Liver (tissue), 9 donors: Measurements from ENCODE around the gene TMEM79. TPM values are rescaled to one million over a fixed set of nuclear protein-coding genes. Genes with fewer than 3 reads are reported as not detected.

Experiments
- DNase-seq: peaks from one replicate; pipeline ENCODE4 v3.0.0-alpha.2; 2017; ENCODE audit warnings: low spot score
- H3K27ac ChIP-seq, 2 donors: one replicate each; pipeline ENCODE4 v1.7.0; 2013; ENCODE audit warnings: inconsistent platforms in 2 of 2, low read length in 2 of 2, control low read depth in 1 of 2, low read depth in 1 of 2, mild to moderate bottlenecking in 1 of 2
- H3K27me3 ChIP-seq, 4 donors: one replicate each; pipeline versions ENCODE4 v1.6.1 to v1.7.0; 2013; ENCODE audit warnings: low read length in 3 of 4, inconsistent platforms in 1 of 4, mild to moderate bottlenecking in 1 of 4, moderate library complexity in 1 of 4; ENCODE audit not compliant: control insufficient read depth in 4 of 4, insufficient read depth in 4 of 4
- H3K36me3 ChIP-seq, 4 donors: one replicate each; pipeline versions ENCODE4 v1.6.1 to v1.7.0; 2013; ENCODE audit warnings: low read length in 3 of 4, mild to moderate bottlenecking in 3 of 4, low read depth in 1 of 4, moderate library complexity in 1 of 4; ENCODE audit not compliant: control insufficient read depth in 4 of 4, insufficient read depth in 3 of 4
- H3K4me1 ChIP-seq, 4 donors: one replicate each; pipeline versions ENCODE4 v1.6.1 to v1.7.0; 2013; ENCODE audit warnings: low read length in 3 of 4, mild to moderate bottlenecking in 3 of 4, moderate library complexity in 1 of 4; ENCODE audit not compliant: control insufficient read depth in 4 of 4, insufficient read depth in 4 of 4
- H3K4me3 ChIP-seq, 3 donors: one replicate each; pipeline versions ENCODE4 v1.6.1 to v1.7.0; 2013; ENCODE audit warnings: low read length in 3 of 3, control low read depth in 1 of 3, low read depth in 1 of 3, mild to moderate bottlenecking in 1 of 3
- H3K9ac ChIP-seq, 2 donors: one replicate each; pipeline ENCODE4 v1.7.0; 2013; ENCODE audit warnings: low read length in 2 of 2, mild to moderate bottlenecking in 2 of 2, moderate library complexity in 2 of 2, control low read depth in 1 of 2, low read depth in 1 of 2
- H3K9me3 ChIP-seq, 4 donors: one replicate each; pipeline versions ENCODE4 v1.6.1 to v1.7.0; 2013; ENCODE audit warnings: low read length in 3 of 4; ENCODE audit not compliant: control insufficient read depth in 4 of 4
- EGR1 ChIP-seq, 2 donors: IDR thresholded peaks; 2 replicates each; pipeline ENCODE4 v1.6.1; 2016 to 2018; ENCODE audit warnings: antibody characterized with exemption in 2 of 2, low read depth in 2 of 2
- FOXA1 ChIP-seq: IDR thresholded peaks from 2 replicates; pipeline ENCODE4 v1.6.1; 2016; ENCODE audit warnings: antibody characterized with exemption
- FOXA2 ChIP-seq: IDR thresholded peaks from 2 replicates; pipeline ENCODE4 v1.6.1; 2016; ENCODE audit warnings: antibody characterized with exemption
- GABPA ChIP-seq, 2 donors: IDR thresholded peaks in 1 of 2; conservative IDR thresholded peaks in 1 of 2; 2 replicates each; pipeline ENCODE4 v1.6.1; 2016; ENCODE audit warnings: antibody characterized with exemption in 2 of 2, mild to moderate bottlenecking in 1 of 2, moderate library complexity in 1 of 2
- HNF4A ChIP-seq, 2 donors: conservative IDR thresholded peaks; 2 replicates each; pipeline ENCODE4 v1.6.1; 2016; ENCODE audit warnings: antibody characterized with exemption in 2 of 2, mild to moderate bottlenecking in 2 of 2
- HNF4G ChIP-seq: IDR thresholded peaks from 2 replicates; pipeline ENCODE4 v1.6.1; 2016; ENCODE audit warnings: antibody characterized with exemption
- JUND ChIP-seq, 2 donors: IDR thresholded peaks; 2 replicates each; pipeline ENCODE4 v1.6.1; 2016; ENCODE audit warnings: antibody characterized with exemption in 2 of 2
- NR2F2 ChIP-seq: IDR thresholded peaks from 2 replicates; pipeline ENCODE4 v1.6.1; 2016; ENCODE audit warnings: antibody characterized with exemption
- RAD21 ChIP-seq, 2 donors: IDR thresholded peaks; 2 replicates each; pipeline ENCODE4 v1.6.1; 2016; ENCODE audit warnings: antibody characterized with exemption in 2 of 2, mild to moderate bottlenecking in 2 of 2
- RXRA ChIP-seq, 2 donors: IDR thresholded peaks; 2 replicates each; pipeline ENCODE4 v1.6.1; 2017 to 2018; ENCODE audit warnings: antibody characterized with exemption in 2 of 2, mild to moderate bottlenecking in 1 of 2
- SP1 ChIP-seq: IDR thresholded peaks from 2 replicates; pipeline ENCODE4 v1.6.1; 2018; ENCODE audit warnings: antibody characterized with exemption, mild to moderate bottlenecking
- TAF1 ChIP-seq: conservative IDR thresholded peaks from 2 replicates; pipeline ENCODE4 v1.6.1; 2016; ENCODE audit warnings: antibody characterized with exemption, mild to moderate bottlenecking
- YY1 ChIP-seq: IDR thresholded peaks from 2 replicates; pipeline ENCODE4 v1.6.1; 2016; ENCODE audit warnings: antibody characterized with exemption, mild to moderate bottlenecking
- WGBS: extraction: QIAGEN DNeasy Blood & Tissue Kit; methylation state at CpG from one replicate; pipeline ENCODE4 v1.1.7; 2013; 5-methylcytosine and 5-hydroxymethylcytosine counted together
- polyA plus RNA-seq, 2 donors: library from polyadenylated mRNA; stranded (reverse) in 1 of 2; unstranded in 1 of 2; fragments of 200-250 nt in 1 of 2; fragments of >200 nt in 1 of 2; fragmentation: Nextera tagmentation in 1 of 2; extraction: Ambion mirVana in 1 of 2; gene quantifications; one replicate each; pipeline versions ENCODE4 v1.2.1 to v1.2.3, GENCODE V29; 2013 to 2015
- total RNA-seq, 2 donors: library from RNA; depleted of rRNA; stranded (reverse); fragments of >200 nt; gene quantifications; one replicate each; pipeline ENCODE4 v1.2.3, GENCODE V29; 2014
- TF ChIP-seq, protein P1 (sequence below): IDR thresholded peaks from 2 replicates; pipeline ENCODE4 v1.6.1; 2016; ENCODE audit warnings: antibody characterized with exemption
- TF ChIP-seq, protein P2 (sequence below): fragments of 150-350 bp; IDR thresholded peaks from 2 replicates; pipeline ENCODE4 v1.5.1; 2017; ENCODE audit warnings: improper control_type of control experiment, low read depth, low read length; ENCODE audit not compliant: missing input control
- TF ChIP-seq, protein P3 (sequence below): IDR thresholded peaks from 2 replicates; pipeline ENCODE4 v1.6.1; 2016; ENCODE audit warnings: antibody characterized with exemption
- TF ChIP-seq, protein P4 (sequence below): IDR thresholded peaks from 2 replicates; pipeline ENCODE4 v1.6.1; 2016; ENCODE audit warnings: antibody characterized with exemption, mild to moderate bottlenecking
- TF ChIP-seq, protein P5 (sequence below): IDR thresholded peaks from 2 replicates; pipeline ENCODE4 v1.6.1; 2016; ENCODE audit warnings: antibody characterized with exemption
- donor health status: healthy.
- donor health status: healthy.
- donor health status: healthy.
- donor health status: healthy.
- donor health status: healthy.

TMEM79 gene
- total and polyA plus RNA-seq, 4 donors, result 1.2 to 2.2 (median 1.6) TPM

DNA sequence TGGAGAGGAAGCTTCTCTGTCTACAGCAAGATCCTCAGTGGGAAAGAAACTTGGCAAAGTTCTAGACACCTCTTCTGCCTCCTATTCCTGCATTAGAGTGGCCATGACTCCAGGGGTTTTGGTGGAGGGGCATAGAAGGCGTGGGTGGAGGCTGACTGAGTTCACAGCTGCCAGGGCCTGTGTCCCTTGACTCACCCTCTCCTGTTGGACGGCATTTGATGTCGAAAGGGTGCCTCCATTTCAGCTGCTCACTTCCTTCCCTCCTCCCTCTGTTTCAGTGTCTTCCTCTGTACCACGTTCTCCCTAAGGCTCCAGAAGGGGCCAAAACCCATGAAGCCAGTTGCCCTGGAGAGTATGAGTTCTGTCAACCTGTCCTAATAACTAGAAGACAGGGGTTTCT is 632 bp downstream of the TMEM79 start:
- Histone ChIP-seq H3K36me3 (peaks cover 0 to 9% (median 3%) of the 10 kb centered on the region in 4 donors), H3K9me3 (no peaks in the 10 kb centered on the region), H3K27me3 (no peaks in the 10 kb centered on the region), H3K9ac (no peak overlapping the region), H3K27ac (no peak overlapping the region), H3K4me3 (no peak overlapping the region), H3K4me1 (peaks cover 4 to 37% (median 24%) of the 10 kb centered on the region in 4 donors)
- 83% methylated on average over 4 of the region's 4 CpGs for WGBS
- TF ChIP-seq HNF4A (conservative IDR thresholded peaks at IDR 0.05) (no peak), RXRA (IDR thresholded peaks at IDR 0.05) (no peak), FOXA1 (no peak)
- no peak for DNase-seq

DNA sequence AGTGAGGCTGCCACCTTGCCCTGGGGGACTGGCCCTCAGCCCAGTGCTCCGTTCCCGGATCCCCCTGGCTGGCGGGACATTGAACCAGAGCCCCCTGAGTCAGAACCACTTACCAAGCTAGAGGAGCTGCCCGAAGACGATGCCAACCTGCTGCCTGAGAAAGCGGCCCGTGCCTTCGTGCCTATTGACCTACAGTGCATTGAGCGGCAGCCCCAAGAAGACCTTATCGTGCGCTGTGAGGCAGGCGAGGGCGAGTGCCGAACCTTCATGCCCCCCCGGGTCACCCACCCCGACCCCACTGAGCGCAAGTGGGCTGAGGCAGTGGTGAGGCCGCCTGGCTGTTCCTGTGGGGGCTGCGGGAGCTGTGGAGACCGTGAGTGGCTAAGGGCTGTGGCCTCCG is 1.3 kb downstream of the TMEM79 start:
- WGBS, result 96% methylated on average over 21 of the region's 21 CpGs

DNA sequence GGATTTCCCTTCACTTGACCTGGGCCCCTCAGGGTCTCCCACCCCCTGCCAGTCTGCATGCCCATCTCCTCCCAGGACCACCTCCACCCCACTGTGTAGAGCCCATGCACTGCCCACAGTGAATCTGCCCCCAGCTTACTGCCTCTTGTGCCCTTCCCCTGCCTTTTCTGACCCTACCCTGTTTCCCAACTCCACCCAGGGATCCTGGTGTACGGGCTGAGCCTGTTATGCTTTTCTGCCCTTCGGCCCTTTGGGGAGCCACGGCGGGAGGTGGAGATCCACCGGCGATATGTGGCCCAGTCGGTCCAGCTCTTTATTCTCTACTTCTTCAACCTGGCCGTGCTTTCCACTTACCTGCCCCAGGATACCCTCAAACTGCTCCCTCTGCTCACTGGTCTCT is 1.9 kb downstream of the TMEM79 start:
- Histone ChIP-seq H3K9ac (no peak overlapping the region), H3K4me1 (peaks cover 5 to 31% (median 20%) of the 10 kb centered on the region in 4 donors), H3K9me3 (no peaks in the 10 kb centered on the region), H3K36me3 (peaks cover 0 to 9% (median 4%) of the 10 kb centered on the region in 4 donors), H3K4me3 (no peak overlapping the region), H3K27ac (no peak overlapping the region), H3K27me3 (no peaks in the 10 kb centered on the region)
- no peak for DNase-seq
- WGBS, result 97% methylated on average over 8 of the region's 8 CpGs
- TF ChIP-seq RAD21 (IDR thresholded peaks at IDR 0.05) (no peak), RXRA (IDR thresholded peaks at IDR 0.05) (no peak), NR2F2 (no peak), FOXA2 (no peak), YY1 (no peak), GABPA (IDR thresholded peaks at IDR 0.05 in 1 of 2, conservative IDR thresholded peaks at IDR 0.05 in 1 of 2) (no peak), JUND (IDR thresholded peaks at IDR 0.05) (no peak), EGR1 (IDR thresholded peaks at IDR 0.05; ENCODE audit: low read depth in 2 of 2) (no peak), TAF1 (no peak)
- TF ChIP-seq, protein P1, sequence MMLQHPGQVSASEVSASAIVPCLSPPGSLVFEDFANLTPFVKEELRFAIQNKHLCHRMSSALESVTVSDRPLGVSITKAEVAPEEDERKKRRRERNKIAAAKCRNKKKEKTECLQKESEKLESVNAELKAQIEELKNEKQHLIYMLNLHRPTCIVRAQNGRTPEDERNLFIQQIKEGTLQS, result no peak
- TF ChIP-seq, protein P2, sequence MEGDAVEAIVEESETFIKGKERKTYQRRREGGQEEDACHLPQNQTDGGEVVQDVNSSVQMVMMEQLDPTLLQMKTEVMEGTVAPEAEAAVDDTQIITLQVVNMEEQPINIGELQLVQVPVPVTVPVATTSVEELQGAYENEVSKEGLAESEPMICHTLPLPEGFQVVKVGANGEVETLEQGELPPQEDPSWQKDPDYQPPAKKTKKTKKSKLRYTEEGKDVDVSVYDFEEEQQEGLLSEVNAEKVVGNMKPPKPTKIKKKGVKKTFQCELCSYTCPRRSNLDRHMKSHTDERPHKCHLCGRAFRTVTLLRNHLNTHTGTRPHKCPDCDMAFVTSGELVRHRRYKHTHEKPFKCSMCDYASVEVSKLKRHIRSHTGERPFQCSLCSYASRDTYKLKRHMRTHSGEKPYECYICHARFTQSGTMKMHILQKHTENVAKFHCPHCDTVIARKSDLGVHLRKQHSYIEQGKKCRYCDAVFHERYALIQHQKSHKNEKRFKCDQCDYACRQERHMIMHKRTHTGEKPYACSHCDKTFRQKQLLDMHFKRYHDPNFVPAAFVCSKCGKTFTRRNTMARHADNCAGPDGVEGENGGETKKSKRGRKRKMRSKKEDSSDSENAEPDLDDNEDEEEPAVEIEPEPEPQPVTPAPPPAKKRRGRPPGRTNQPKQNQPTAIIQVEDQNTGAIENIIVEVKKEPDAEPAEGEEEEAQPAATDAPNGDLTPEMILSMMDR, result no peak
- TF ChIP-seq, protein P3, sequence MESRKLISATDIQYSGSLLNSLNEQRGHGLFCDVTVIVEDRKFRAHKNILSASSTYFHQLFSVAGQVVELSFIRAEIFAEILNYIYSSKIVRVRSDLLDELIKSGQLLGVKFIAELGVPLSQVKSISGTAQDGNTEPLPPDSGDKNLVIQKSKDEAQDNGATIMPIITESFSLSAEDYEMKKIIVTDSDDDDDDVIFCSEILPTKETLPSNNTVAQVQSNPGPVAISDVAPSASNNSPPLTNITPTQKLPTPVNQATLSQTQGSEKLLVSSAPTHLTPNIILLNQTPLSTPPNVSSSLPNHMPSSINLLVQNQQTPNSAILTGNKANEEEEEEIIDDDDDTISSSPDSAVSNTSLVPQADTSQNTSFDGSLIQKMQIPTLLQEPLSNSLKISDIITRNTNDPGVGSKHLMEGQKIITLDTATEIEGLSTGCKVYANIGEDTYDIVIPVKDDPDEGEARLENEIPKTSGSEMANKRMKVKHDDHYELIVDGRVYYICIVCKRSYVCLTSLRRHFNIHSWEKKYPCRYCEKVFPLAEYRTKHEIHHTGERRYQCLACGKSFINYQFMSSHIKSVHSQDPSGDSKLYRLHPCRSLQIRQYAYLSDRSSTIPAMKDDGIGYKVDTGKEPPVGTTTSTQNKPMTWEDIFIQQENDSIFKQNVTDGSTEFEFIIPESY, result no peak

More for the DNA sequence above, 1.3 kb downstream of the TMEM79 start:
- H3K27ac ChIP-seq, result no peak overlapping the region
- peaks cover 5 to 31% (median 21%) of the 10 kb centered on the region in 4 donors for H3K4me1 ChIP-seq
- H3K9me3 ChIP-seq, result no peaks in the 10 kb centered on the region
- TF ChIP-seq, protein P4, sequence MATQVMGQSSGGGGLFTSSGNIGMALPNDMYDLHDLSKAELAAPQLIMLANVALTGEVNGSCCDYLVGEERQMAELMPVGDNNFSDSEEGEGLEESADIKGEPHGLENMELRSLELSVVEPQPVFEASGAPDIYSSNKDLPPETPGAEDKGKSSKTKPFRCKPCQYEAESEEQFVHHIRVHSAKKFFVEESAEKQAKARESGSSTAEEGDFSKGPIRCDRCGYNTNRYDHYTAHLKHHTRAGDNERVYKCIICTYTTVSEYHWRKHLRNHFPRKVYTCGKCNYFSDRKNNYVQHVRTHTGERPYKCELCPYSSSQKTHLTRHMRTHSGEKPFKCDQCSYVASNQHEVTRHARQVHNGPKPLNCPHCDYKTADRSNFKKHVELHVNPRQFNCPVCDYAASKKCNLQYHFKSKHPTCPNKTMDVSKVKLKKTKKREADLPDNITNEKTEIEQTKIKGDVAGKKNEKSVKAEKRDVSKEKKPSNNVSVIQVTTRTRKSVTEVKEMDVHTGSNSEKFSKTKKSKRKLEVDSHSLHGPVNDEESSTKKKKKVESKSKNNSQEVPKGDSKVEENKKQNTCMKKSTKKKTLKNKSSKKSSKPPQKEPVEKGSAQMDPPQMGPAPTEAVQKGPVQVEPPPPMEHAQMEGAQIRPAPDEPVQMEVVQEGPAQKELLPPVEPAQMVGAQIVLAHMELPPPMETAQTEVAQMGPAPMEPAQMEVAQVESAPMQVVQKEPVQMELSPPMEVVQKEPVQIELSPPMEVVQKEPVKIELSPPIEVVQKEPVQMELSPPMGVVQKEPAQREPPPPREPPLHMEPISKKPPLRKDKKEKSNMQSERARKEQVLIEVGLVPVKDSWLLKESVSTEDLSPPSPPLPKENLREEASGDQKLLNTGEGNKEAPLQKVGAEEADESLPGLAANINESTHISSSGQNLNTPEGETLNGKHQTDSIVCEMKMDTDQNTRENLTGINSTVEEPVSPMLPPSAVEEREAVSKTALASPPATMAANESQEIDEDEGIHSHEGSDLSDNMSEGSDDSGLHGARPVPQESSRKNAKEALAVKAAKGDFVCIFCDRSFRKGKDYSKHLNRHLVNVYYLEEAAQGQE, result no peak
- TF ChIP-seq, protein P1, result no peak
- TF ChIP-seq, protein P5, sequence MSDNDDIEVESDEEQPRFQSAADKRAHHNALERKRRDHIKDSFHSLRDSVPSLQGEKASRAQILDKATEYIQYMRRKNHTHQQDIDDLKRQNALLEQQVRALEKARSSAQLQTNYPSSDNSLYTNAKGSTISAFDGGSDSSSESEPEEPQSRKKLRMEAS, result no peak
- TF ChIP-seq HNF4A (conservative IDR thresholded peaks at IDR 0.05) (no peak), SP1 (no peak), GABPA (IDR thresholded peaks at IDR 0.05 in 1 of 2, conservative IDR thresholded peaks at IDR 0.05 in 1 of 2) (no peak), HNF4G (no peak), RXRA (IDR thresholded peaks at IDR 0.05) (no peak)
- no peaks in the 10 kb centered on the region for H3K27me3 ChIP-seq
- H3K4me3 ChIP-seq, result no peak overlapping the region
- peaks cover 0 to 9% (median 4%) of the 10 kb centered on the region in 4 donors for H3K36me3 ChIP-seq
- H3K9ac ChIP-seq, result no peak overlapping the region
- DNase-seq, result no peak
